Measurements from ENCODE around the gene PHLDB2. TPM values are rescaled to one million over a fixed set of nuclear protein-coding genes. Genes with fewer than 3 reads are reported as not detected.

PHLDB2 gene
- total and polyA plus RNA-seq, 2 of the 13 experiments (the other 11 are each of a cell fraction or from before 2014, with no cell fraction given) = 8.4 to 23.6 TPM

GRCh38 chr3:111989061-111989678 is 130.1 kb downstream of the PHLDB2 start (continued):
- peak; percentile 58; the same call in 1 of the 2 replicates for TF ChIP-seq SMC3 (IDR thresholded peaks at IDR 0.05; ENCODE audit: low read length)

GRCh38 chr3:111993038-111993437 is 134.0 kb downstream of the PHLDB2 start:
- ChIA-PET CTCF (ENCODE audit: low intra/inter-chr PET ratio, low total read pairs) (no interaction called here), POLR2A (interaction anchor here (1.3 to 2.1 kb wide), 2 partner anchors 14 to 20 kb away, joined by 4 to 5 read pairs; partner anchors contain the start of gene ABHD10)
- no peak overlapping the region for H3K4me3 ChIP-seq (replicated peaks in 1 of 3; ENCODE audit: insufficient read depth in 1 of 3, low read depth in 2 of 3, low read length in 3 of 3)
- H3K9me3 ChIP-seq (ENCODE audit: low read length) = no peaks in the 10 kb centered on the region
- H3K27ac ChIP-seq (ENCODE audit: extremely low read length, insufficient read depth, low read length) = no peak overlapping the region
- FAIRE-seq = no peak
- no peaks in the 10 kb centered on the region for H3K79me2 ChIP-seq (ENCODE audit: insufficient read depth, low read length)
- DNase-seq (ENCODE audit: low spot score) = no peak
- intact Hi-C loops (cut with micrococcal nuclease; ENCODE audit: unreplicated experiment) (no loop called here), in situ Hi-C loops (cut with HindIII; ENCODE audit: extremely low pct_ligation_motif_present, low pct_unique_long_range_greater_than_20kb) (no loop called here)
- no TSS peak for BruUV-seq (replicated peaks)
- H2AFZ ChIP-seq (ENCODE audit: low read length) = no peak overlapping the region
- no peak for ATAC-seq
- H3K9ac ChIP-seq (ENCODE audit: insufficient read depth, low read depth, low read length) = no peak overlapping the region
- H3K4me2 ChIP-seq (ENCODE audit: low read depth, low read length) = no peak overlapping the region
- peaks cover 5 to 17% of the 10 kb centered on the region in 2 experiments for H3K36me3 ChIP-seq (replicated peaks in 1 of 2; ENCODE audit: control insufficient read depth in 1 of 2, insufficient read depth in 2 of 2, low read length in 2 of 2)
- 100% methylated on average over 2 of the region's 2 CpGs for WGBS (ENCODE audit: low lambda C conversion rate)
- H4K20me1 ChIP-seq (ENCODE audit: insufficient read depth, low read length) = peaks cover 4% of the 10 kb centered on the region; the same call in 1 of the 2 replicates
- H3K4me1 ChIP-seq (ENCODE audit: insufficient read depth, low read length) = no peaks in the 10 kb centered on the region
- no peaks in the 10 kb centered on the region for H3K27me3 ChIP-seq (ENCODE audit: control insufficient read depth in 1 of 2, insufficient read depth in 2 of 2, low read length in 2 of 2)
- TF ChIP-seq FOXO1 (CRISPR knock-in tag; IDR thresholded peaks at IDR 0.05) (no peak), CEBPZ (IDR thresholded peaks at IDR 0.05; ENCODE audit: low read length) (no peak), MED13 (CRISPR knock-in tag; IDR thresholded peaks at IDR 0.05) (no peak), ZNF496 (CRISPR knock-in tag; IDR thresholded peaks at IDR 0.05; ENCODE audit: insufficient replicate concordance) (no peak), KIAA2018 (CRISPR knock-in tag; IDR thresholded peaks at IDR 0.05; ENCODE audit: borderline replicate concordance) (no peak), FUBP1 (CRISPR knock-in tag; IDR thresholded peaks at IDR 0.05; ENCODE audit: borderline replicate concordance) (no peak), ZBTB8A (CRISPR knock-in tag; IDR thresholded peaks at IDR 0.05; ENCODE audit: borderline replicate concordance, low read depth) (no peak)
